NCI-H146 (cell line): ENCODE data around the gene NPAS1.
"Not testable (repeated sequence)": the region's sequence is repeated elsewhere in the genome, so short reads cannot be mapped to it uniquely, and the experiment has no call there.

Experiments
- DNase-seq: peaks from one replicate; lab custom pipeline; 2025; lab: John Stamatoyannopoulos, UW

Gene NPAS1

GRCh38 chr19:46992699-46993535 is 26.7 kb upstream of the NPAS1 start:
- no peak for DNase-seq

- no peak for DNase-seq
Measured at GRCh38 chr19:46993622-46994021, 26.0 kb upstream of the NPAS1 start.

DNA sequence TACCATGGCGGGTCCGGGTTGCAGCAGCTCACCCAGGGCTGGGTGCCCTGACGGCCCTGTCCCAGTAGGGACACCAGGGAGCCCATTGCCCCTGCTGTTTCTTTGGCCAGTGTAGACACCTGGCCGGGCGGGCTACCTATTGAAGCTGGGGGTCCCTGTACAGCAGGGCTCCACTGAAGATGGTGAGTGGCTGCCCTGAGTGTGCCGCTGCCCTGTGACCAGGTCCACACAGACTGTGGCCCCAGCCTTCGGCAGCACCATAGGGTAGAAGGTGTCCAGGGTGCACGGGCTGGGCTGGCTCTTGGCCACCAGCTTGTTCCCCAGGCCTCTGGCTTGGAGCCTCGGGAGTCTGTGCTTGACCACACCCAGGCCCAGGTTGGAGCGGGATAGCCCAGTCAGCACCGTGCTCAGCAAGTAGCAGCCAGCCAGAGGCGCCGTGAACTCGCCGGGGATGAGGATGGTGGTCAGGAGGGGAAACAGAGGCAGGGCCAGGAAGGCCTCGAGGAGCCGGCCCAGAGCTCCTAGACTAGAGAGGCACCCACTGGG is 25.4 kb upstream of the NPAS1 start:
- DNase-seq, result no peak

GRCh38 chr19:46995492-46995891 is 24.1 kb upstream of the NPAS1 start:
- no peak for DNase-seq

DNA sequence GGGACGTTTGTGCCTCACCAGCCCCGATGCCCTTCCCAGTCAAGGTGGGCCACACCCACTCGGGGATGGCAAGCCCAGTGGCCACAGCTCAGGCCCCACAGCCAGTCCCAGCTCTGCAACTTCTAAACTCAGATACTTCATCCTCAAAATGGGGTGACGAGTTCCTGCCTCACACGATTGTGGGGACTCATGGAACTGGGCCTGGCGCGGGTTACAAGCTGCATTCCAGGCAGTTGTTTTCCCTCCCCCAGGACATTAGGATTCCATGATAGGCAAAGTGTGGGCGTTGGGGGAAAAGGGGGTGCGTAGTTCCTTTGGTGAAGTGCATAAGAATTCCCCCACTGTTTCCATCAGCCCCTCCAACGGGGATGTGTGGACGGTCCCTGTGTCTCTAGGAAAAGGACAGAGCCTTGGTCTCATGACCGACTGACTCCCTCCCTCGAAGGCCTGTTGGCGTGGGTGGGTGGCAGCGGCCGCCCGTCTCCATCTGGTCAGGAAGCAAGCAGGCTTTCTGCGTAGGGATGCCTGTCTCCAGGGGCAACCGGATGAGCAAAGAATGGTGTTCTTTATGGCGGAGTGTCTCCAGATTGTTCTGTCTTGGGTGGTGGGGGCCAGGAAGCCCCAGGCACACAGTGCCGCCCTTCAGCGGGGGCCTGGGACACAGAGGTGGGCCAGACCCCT is 21.1 kb upstream of the NPAS1 start:
- no peak for DNase-seq

DNA sequence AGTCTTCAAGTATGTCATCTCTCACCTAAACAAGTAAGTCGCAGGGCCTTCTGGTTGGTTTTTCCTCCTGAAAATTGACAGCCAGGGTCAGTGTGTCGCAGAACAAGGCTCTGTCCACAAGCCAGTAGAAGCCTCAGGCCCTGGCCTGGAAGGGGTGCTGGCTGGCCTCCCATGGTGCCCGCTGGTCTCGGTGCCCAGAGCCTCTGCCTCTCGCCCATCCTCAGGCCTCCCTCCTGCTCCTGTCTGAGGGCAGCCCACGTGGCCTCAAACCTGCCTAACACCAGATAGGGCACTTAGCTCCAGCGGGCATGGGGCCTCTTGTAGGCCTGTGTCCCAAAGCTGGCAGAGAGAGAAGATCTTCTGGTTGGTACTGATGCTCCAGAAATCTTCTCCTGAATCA is 20.3 kb upstream of the NPAS1 start:
- no peak for DNase-seq

DNA sequence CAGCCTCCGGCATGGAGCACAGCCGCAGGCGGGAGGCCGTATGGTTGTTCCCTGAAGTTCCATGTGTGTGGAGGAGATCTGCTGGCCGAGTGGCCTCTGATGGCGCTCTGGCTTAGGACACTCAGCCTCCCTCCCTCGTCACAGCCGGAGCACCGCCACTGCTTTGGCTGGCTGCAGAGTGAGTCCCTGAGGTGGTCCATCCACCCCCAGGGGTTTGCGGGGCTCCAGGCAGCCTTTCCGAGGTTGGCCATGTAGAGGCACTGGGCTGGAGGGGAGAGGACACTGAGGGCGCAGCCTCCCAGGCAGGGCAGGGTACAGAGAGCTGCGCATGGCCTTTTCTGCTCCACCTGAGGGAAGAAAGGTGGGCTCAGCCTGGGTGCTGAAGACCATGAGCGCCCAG is 19.8 kb upstream of the NPAS1 start:
- DNase-seq, result no peak

- DNase-seq, result no peak
Measured at GRCh38 chr19:47000373-47000772, 19.3 kb upstream of the NPAS1 start.

DNA sequence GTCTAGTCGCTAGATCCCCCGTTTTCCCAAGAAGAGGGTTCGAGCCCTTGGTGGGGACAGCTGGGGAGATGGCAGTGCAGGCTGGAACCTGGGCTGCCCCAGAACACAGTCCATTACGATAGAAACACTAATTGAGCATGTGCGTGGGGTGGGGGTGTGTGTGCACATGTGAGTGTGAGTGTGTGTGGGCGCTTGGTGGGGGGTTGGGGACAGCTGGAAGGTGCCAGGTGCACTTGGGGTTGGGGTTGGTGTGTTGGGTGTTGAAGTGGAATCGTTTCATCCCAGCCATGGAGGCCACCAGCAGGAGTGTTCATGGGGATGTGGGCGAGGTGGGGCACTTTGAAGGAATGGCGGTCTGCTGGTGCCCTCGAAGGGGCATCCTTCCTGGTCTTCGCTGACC is 18.1 kb upstream of the NPAS1 start:
- DNase-seq, result no peak

- no peak for DNase-seq
Measured at GRCh38 chr19:47002106-47002766, 17.4 kb upstream of the NPAS1 start.

GRCh38 chr19:47002853-47003610 is 16.6 kb upstream of the NPAS1 start:
- DNase-seq, result no peak

- no peak for DNase-seq
Measured at GRCh38 chr19:47003611-47004465, 15.8 kb upstream of the NPAS1 start.

DNA sequence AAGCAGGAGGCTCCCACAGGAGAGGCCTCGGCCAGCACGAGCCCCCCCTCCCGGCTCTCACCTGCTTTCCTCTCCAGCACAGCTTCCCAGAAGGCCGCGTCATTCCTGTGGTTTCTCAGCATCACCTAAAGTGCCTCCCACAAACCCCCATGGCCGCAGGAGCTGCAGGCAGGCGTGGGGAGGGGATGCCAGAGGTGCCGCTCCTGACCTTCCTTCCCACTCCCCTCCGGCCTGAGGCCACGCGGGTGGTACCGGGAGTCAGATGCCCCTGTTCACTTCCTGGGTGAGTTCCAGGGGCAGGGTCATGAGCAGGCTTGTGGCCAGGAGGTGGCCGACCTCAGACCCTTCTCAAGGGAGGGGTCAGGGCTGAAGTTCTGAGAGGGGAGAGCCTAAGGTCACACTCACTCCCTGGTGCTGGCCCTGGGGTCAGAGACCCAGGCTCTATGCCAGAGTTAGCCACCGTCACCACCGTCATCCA is 14.4 kb upstream of the NPAS1 start:
- DNase-seq, result no peak

- DNase-seq, result no peak
Measured at GRCh38 chr19:47005873-47006272, 13.8 kb upstream of the NPAS1 start.

- no peak for DNase-seq
Measured at GRCh38 chr19:47006496-47006895, 13.1 kb upstream of the NPAS1 start.

DNA sequence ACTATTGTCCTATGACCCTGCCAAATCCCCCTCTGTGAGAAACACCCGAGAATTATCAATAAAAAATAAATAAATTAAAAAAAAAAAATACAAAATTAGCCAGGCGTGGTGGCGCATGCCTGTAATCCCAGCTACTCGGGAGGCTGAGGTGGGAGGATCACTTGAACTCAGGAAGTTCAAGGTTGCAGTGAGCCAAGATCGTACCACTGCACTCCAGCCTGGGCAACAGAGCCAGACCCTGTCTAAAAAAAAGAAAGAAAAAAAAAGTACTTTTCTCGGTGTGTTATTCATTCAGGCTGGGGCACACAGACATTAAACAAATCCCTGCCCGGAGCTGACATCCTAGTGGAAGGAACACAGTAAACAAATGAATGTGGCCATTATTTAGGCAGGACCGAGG is 9.1 kb upstream of the NPAS1 start:
- DNase-seq, result not testable (repeated sequence)

GRCh38 chr19:47012617-47013016 is 7.0 kb upstream of the NPAS1 start:
- DNase-seq, result no peak

DNA sequence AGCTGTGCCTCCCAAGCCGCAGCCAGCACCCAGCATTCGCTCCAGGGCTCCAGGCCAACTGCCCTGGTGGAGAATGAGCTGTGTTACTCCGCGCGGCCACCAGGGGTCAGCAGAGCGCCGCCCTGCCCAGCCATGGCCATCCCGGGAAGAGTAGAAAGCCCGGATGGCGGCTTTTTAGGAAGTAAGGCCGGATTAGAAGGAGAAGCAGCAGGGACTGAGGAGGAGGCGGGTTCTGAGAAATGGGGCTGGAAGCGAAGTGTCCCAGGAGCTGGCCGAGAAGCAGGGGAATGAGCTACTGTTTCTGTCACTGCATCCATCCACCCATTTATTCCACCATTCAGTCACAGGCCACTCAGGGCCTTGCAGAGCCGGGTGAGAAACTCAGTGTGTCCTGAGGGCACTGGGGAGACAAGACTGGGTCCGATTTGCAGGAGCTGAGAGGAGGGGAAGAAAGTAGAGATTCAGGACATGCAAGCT is 6.6 kb upstream of the NPAS1 start:
- DNase-seq, result peak; percentile 72

GRCh38 chr19:47018923-47019322 is 714 bp upstream of the NPAS1 start:
- DNase-seq, result no peak

GRCh38 chr19:47020132-47020805 is 632 bp downstream of the NPAS1 start:
- no peak for DNase-seq
